LNCaP clone FGC (cell line): Measurements from ENCODE around the gene PGBD1.

Experiments used
- DNase-seq: peaks from one replicate; pipeline ENCODE4 v3.0.0-alpha.2; 2011; ENCODE audit warnings: low read depth
- H3K4me3 ChIP-seq: 2 replicates; pipeline ENCODE4 v1.5.1; 2011; ENCODE audit warnings: mild to moderate bottlenecking, low read depth, low read length, control low read depth
- CTCF ChIP-seq: IDR thresholded peaks from 2 replicates; pipeline ENCODE4 v1.5.1; 2012; ENCODE audit warnings: mild to moderate bottlenecking; ENCODE audit not compliant: control insufficient read depth, insufficient read depth; ENCODE audit errors: extremely low read depth

The PGBD1 gene

GRCh38 chr6:28343898-28344677 lies 62.7 kb downstream of the PGBD1 start:
- DNase-seq, result no peak
- no peak overlapping the region for H3K4me3 ChIP-seq
- no peak for TF ChIP-seq CTCF

- no peak for DNase-seq
- H3K4me3 ChIP-seq, result no peak overlapping the region
- TF ChIP-seq CTCF, result no peak
These were observed 63.8 kb downstream of the PGBD1 start for GRCh38 chr6:28345201-28345600.

GRCh38 chr6:28347119-28347518 lies 65.7 kb downstream of the PGBD1 start:
- H3K4me3 ChIP-seq, result no peak overlapping the region
- DNase-seq, result no peak
- TF ChIP-seq CTCF, result no peak

GRCh38 chr6:28349344-28349891 lies 68.0 kb downstream of the PGBD1 start:
- TF ChIP-seq CTCF, result no peak
- H3K4me3 ChIP-seq, result peak overlapping the region; percentile 74
- no peak for DNase-seq

- peak; percentile 48 for DNase-seq
- no peak for TF ChIP-seq CTCF
- peak within 1 kb of the TSS; percentile 74 for H3K4me3 ChIP-seq
These were observed 68.7 kb downstream of the PGBD1 start, which contains the start of gene ZKSCAN3 for GRCh38 chr6:28349892-28350737. Gene ZKSCAN3, plus strand, starts transcription at chr6:28349947. Its CDS starts 9,640 bp downstream, at chr6:28359587.

GRCh38 chr6:28351087-28351486 lies 69.7 kb downstream of the PGBD1 start:
- DNase-seq, result no peak
- no peak for TF ChIP-seq CTCF
- no peak overlapping the region for H3K4me3 ChIP-seq
